SH-SY5Y (cell line): ENCODE results near the gene ERCC8.

Experiments used
- GATA2 ChIP-seq: IDR thresholded peaks from 2 replicates; pipeline ENCODE4 v1.6.1; 2011; ENCODE audit warnings: mild to moderate bottlenecking, low read depth, low read length
- GATA3 ChIP-seq: IDR thresholded peaks from 2 replicates; pipeline ENCODE4 v1.6.1; 2011; ENCODE audit warnings: low read depth, mild to moderate bottlenecking, low read length, moderate library complexity

DNA sequence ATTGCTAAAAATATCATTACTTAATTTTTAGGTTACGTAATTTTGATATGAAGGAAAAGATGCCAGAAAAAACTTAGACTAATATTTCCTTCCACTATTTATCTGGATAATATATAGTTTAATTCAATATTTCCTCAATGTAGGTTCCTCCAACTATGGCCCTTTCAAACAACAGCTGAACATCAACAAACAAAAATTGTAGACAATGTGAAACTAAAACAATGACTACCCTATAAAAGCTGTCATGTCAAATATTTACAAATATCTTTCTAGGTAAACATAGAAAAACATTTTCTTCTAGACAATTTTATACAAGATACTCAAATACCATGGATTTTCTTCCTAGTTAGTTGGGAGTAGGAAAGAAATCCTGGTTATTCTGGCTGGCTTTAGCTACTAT lies 117.7 kb downstream of the ERCC8 start:
- no peak for TF ChIP-seq GATA3
- no peak for TF ChIP-seq GATA2
